ENCODE measurements around the gene C21orf58. TPM values are rescaled to one million over a fixed set of nuclear protein-coding genes. Genes with fewer than 3 reads are reported as not detected.
A peak's percentile ranks its signal among the peaks of the same experiment; 100 is the strongest.

The C21orf58 gene
- total RNA-seq, 2 donors from 2014 or later = 19.6 to 37.4 TPM

- H3K4me3 Mint-ChIP-seq = no peak overlapping the region
- peaks cover 66% of the 10 kb centered on the region for H3K36me3 Mint-ChIP-seq (ENCODE audit: low read depth)
- no peak overlapping the region for H3K9ac ChIP-seq (ENCODE audit: extremely low read depth, low read length, poor library complexity, severe bottlenecking)
- no peaks in the 10 kb centered on the region for H3K9me3 ChIP-seq (ENCODE audit: control insufficient read depth, low read length)
- H3K27ac ChIP-seq (ENCODE audit: low read depth, low read length) = no peak overlapping the region
- peaks cover 82% of the 10 kb centered on the region for H3K36me3 ChIP-seq (ENCODE audit: control insufficient read depth, insufficient read depth, low read length)
- H3K27me3 ChIP-seq (ENCODE audit: control insufficient read depth, insufficient read depth, low read length, poor library complexity, severe bottlenecking) = no peaks in the 10 kb centered on the region
- H3K27me3 Mint-ChIP-seq (ENCODE audit: insufficient read depth) = no peaks in the 10 kb centered on the region
- WGBS, 2 experiments (ENCODE audit: insufficient coverage in 1 of 2, insufficient read length in 1 of 2) = 92 to 95% methylated on average over 8 to 16 of the region's 16 CpGs
- no peaks in the 10 kb centered on the region for H3K4me1 ChIP-seq (ENCODE audit: control insufficient read depth, insufficient read depth, low read length)
- H3K4me1 Mint-ChIP-seq = no peaks in the 10 kb centered on the region
- H3K9me3 Mint-ChIP-seq = no peaks in the 10 kb centered on the region
- no peak for TF ChIP-seq CTCF (conservative IDR thresholded peaks at IDR 0.05)
- H3K27ac Mint-ChIP-seq = peak overlapping the region; percentile 29
- no peak overlapping the region for H3K4me3 ChIP-seq (ENCODE audit: low read length)
- peak; percentile 53 for DNase-seq
Observed at GRCh38 chr21:46363698-46364097, 40.0 kb upstream of the C21orf58 start.

- peaks cover 82% of the 10 kb centered on the region for H3K36me3 ChIP-seq (ENCODE audit: control insufficient read depth, insufficient read depth, low read length)
- peak overlapping the region; percentile 29 for H3K27ac Mint-ChIP-seq
- no peak overlapping the region for H3K4me3 Mint-ChIP-seq
- no peak overlapping the region for H3K27ac ChIP-seq (ENCODE audit: low read depth, low read length)
- H3K9me3 ChIP-seq (ENCODE audit: control insufficient read depth, low read length) = no peaks in the 10 kb centered on the region
- H3K27me3 Mint-ChIP-seq (ENCODE audit: insufficient read depth) = no peaks in the 10 kb centered on the region
- H3K4me1 Mint-ChIP-seq = no peaks in the 10 kb centered on the region
- peaks cover 66% of the 10 kb centered on the region for H3K36me3 Mint-ChIP-seq (ENCODE audit: low read depth)
- no peak overlapping the region for H3K4me3 ChIP-seq (ENCODE audit: low read length)
- H3K4me1 ChIP-seq (ENCODE audit: control insufficient read depth, insufficient read depth, low read length) = no peaks in the 10 kb centered on the region
- TF ChIP-seq CTCF (conservative IDR thresholded peaks at IDR 0.05) = no peak
- no peaks in the 10 kb centered on the region for H3K9me3 Mint-ChIP-seq
- no peaks in the 10 kb centered on the region for H3K27me3 ChIP-seq (ENCODE audit: control insufficient read depth, insufficient read depth, low read length, poor library complexity, severe bottlenecking)
- DNase-seq = no peak
- 90 to 96% methylated on average over 12 to 15 of the region's 15 CpGs for WGBS, 2 experiments (ENCODE audit: insufficient coverage in 1 of 2, insufficient read length in 1 of 2)
- H3K9ac ChIP-seq (ENCODE audit: extremely low read depth, low read length, poor library complexity, severe bottlenecking) = no peak overlapping the region
Observed at GRCh38 chr21:46362946-46363345, 39.3 kb upstream of the C21orf58 start.

- peaks cover 69% of the 10 kb centered on the region for H3K36me3 Mint-ChIP-seq (ENCODE audit: low read depth)
Observed at GRCh38 chr21:46361935-46362334, 38.3 kb upstream of the C21orf58 start.

More at GRCh38 chr21:46361935-46362334, 38.3 kb upstream of the C21orf58 start:
- Mint-ChIP-seq H3K27me3 (ENCODE audit: insufficient read depth) (no peaks in the 10 kb centered on the region), H3K4me1 (no peaks in the 10 kb centered on the region), H3K27ac (no peak overlapping the region), H3K9me3 (no peaks in the 10 kb centered on the region), H3K4me3 (no peak overlapping the region)
- Histone ChIP-seq H3K4me3 (ENCODE audit: low read length) (no peak overlapping the region), H3K9me3 (ENCODE audit: control insufficient read depth, low read length) (no peaks in the 10 kb centered on the region), H3K4me1 (ENCODE audit: control insufficient read depth, insufficient read depth, low read length) (no peaks in the 10 kb centered on the region), H3K27me3 (ENCODE audit: control insufficient read depth, insufficient read depth, low read length, poor library complexity, severe bottlenecking) (no peaks in the 10 kb centered on the region), H3K27ac (ENCODE audit: low read depth, low read length) (no peak overlapping the region), H3K36me3 (ENCODE audit: control insufficient read depth, insufficient read depth, low read length) (peaks cover 83% of the 10 kb centered on the region), H3K9ac (ENCODE audit: extremely low read depth, low read length, poor library complexity, severe bottlenecking) (no peak overlapping the region)
- 87 to 100% methylated on average over 1 to 10 of the region's 10 CpGs for WGBS, 2 experiments (ENCODE audit: insufficient coverage in 1 of 2, insufficient read length in 1 of 2)
- no peak for TF ChIP-seq CTCF (conservative IDR thresholded peaks at IDR 0.05)
- no peak for DNase-seq

All from endodermal cell (in vitro differentiated cells).